SJSA1 (cell line): ENCODE measurements around the gene C1GALT1C1L. TPM values are rescaled to one million over a fixed set of nuclear protein-coding genes. Genes with fewer than 3 reads are reported as not detected.

Experiments
- DNase-seq, 2 experiments: peaks; one replicate each; pipeline ENCODE4 v3.0.0-alpha.2; 2015 to 2020; ENCODE audit warnings: low spot score in 2 of 2, low read depth in 1 of 2
- H3K27ac ChIP-seq: fragments of 250-450 bp; sonication (Bioruptor Pico); 2 replicates; pipeline ENCODE4 v1.5.1; 2020; ENCODE audit warnings: mild to moderate bottlenecking, moderate library complexity
- H3K27me3 ChIP-seq: fragments of 250-450 bp; sonication (Bioruptor Pico); replicated peaks from 2 replicates; pipeline ENCODE4 v1.5.1; 2020; ENCODE audit warnings: mild to moderate bottlenecking, moderate library complexity
- H3K36me3 ChIP-seq: fragments of 250-450 bp; sonication (Bioruptor Pico); 2 replicates; pipeline ENCODE4 v1.5.1; 2020; ENCODE audit warnings: mild to moderate bottlenecking
- H3K4me1 ChIP-seq: fragments of 250-450 bp; sonication (Bioruptor Pico); replicated peaks from 2 replicates; pipeline ENCODE4 v1.6.1; 2021; ENCODE audit warnings: mild to moderate bottlenecking
- H3K4me3 ChIP-seq: fragments of 250-450 bp; sonication (Bioruptor Pico); 2 replicates; pipeline ENCODE4 v1.5.1; 2020; ENCODE audit warnings: mild to moderate bottlenecking
- H3K9me3 ChIP-seq: fragments of 250-450 bp; sonication (Bioruptor Pico); replicated peaks from 2 replicates; pipeline ENCODE4 v1.5.1; 2020; ENCODE audit warnings: mild to moderate bottlenecking
- total RNA-seq: library from RNA; depleted of rRNA; stranded (reverse); fragments of >200 nt; shearing (Covaris generic); gene quantifications from 2 replicates; pipeline ENCODE4 v1.2.3, GENCODE V29; 2014; rRNA removed

The C1GALT1C1L gene
- total RNA-seq, result 0.75 and 1.1 TPM in 2 replicates

DNA sequence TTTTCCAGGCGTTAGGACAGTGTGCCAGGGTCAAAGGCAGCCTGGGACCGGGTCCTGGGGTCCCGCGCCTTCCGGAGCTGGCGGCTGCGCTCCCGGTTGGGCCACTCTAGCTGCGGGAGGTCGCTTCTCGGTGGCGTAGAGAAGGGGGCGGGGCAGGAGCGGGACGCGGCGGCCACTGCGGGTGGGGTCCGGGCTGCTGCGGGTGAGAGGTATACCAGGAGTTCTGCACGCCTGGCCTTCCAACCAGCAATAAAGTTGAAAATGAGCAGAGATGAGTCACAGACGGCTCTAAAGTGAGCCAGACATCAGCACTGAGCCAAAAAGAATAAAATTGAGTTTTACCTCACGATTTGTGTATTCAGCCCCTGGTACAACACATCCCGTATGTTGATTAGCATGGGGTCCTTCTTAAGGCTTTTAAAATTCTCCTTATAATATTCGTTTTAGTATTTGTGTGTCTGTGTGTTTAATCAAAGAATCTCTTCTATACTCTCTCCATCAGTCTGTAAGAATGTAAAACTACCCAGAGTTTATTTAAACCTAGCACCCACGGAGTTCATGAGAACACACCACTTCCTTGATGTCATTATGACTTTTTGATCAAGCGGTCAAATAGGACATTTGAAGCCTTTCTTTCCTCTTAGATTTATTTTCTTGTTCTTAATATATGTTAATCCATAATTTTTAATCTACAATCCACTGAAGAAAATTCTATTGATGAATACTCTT is at the start of gene C1GALT1C1L:
Gene C1GALT1C1L, minus strand, starts transcription at position 108 of the 729 bp plus-strand sequence. Its CDS starts 107 bp downstream, at position 1.
- Histone ChIP-seq H3K27me3 (no peaks in the 10 kb centered on the region), H3K4me3 (peak within 1 kb of the TSS; percentile 37), H3K4me1 (peaks cover 5% of the 10 kb centered on the region; the same call in 1 of the 2 replicates), H3K36me3 (no peaks in the 10 kb centered on the region), H3K27ac (no peak within 1 kb of the TSS), H3K9me3 (no peaks in the 10 kb centered on the region)
- DNase-seq, result peak; percentile 31 to 62

DNA sequence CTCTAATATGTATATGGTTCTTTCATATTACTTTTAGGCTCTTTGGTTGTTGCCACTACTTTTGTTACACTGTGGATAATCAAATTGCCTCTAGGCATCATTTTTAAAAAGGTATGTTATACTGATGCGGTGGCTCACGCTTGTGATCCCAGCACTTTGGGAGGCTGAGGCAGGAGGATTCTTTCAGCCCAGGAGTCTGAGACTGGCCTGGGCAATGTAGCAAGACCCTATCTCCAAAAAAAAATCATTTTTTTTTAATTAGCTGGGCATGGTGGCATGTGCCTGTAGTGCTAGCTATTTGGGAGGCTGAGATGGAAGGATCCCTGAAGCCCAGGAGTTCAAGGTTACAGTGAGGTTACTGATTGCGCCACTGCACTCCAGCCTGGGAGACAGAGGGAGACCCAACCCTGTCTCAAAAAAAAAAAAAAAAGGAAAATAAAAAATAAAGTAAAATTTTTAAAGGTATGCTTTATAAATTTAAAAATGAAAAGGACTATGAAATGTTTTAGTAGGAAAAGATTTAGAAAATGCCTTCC is 49.5 kb upstream of the C1GALT1C1L start:
- 0 out of 2 replicates have a peak, but pooled peaks cover 5% of the 10 kb centered on the region for H3K4me1 ChIP-seq
- no peak overlapping the region for H3K4me3 ChIP-seq
- peaks cover 5% of the 10 kb centered on the region for H3K36me3 ChIP-seq
- no peaks in the 10 kb centered on the region for H3K27me3 ChIP-seq
- no peaks in the 10 kb centered on the region for H3K9me3 ChIP-seq
- H3K27ac ChIP-seq, result no peak overlapping the region
- no peak for DNase-seq

DNA sequence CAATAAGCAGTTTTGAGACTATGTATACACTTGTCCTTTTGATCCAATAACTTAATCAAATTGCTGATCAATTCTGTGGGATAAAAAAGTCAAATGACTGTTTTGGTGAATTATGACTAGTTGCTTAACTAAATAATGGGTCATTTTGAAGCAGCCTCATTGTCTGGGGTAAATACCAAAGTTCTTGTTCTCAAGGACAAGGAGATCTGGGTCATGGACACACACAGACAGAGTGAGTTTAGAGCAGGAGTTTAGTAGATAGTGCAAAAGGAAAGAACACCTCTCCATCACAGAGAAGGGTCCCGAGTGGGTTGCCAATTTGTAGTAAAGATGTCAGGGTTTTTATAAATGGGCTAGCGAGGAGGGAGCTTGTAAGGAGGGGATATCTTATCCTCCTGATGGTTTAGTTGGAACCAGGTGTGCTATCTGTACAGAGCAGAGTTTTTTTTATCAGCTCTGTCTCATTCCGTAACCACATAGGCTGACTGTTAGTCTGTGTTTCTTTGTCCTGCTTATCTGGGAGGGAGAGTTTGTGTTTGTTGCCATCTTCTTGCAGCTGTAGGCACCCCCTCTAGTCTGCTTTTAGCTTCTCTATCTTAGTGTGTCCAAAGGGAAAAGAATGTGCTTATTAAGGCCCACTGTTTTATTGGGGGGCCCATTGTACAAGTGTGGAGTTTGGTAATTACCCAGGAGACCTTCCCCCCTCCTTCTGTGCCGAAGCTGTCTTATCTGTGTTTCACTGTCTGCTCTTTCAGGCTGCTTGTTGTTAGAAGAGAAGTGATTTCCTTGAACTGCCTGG is 48.7 kb upstream of the C1GALT1C1L start:
- Histone ChIP-seq H3K27me3 (no peaks in the 10 kb centered on the region), H3K4me1 (0 out of 2 replicates have a peak, but pooled peaks cover 5% of the 10 kb centered on the region), H3K4me3 (no peak overlapping the region), H3K36me3 (peaks cover 5% of the 10 kb centered on the region), H3K27ac (no peak overlapping the region), H3K9me3 (no peaks in the 10 kb centered on the region)
- DNase-seq, result no peak

DNA sequence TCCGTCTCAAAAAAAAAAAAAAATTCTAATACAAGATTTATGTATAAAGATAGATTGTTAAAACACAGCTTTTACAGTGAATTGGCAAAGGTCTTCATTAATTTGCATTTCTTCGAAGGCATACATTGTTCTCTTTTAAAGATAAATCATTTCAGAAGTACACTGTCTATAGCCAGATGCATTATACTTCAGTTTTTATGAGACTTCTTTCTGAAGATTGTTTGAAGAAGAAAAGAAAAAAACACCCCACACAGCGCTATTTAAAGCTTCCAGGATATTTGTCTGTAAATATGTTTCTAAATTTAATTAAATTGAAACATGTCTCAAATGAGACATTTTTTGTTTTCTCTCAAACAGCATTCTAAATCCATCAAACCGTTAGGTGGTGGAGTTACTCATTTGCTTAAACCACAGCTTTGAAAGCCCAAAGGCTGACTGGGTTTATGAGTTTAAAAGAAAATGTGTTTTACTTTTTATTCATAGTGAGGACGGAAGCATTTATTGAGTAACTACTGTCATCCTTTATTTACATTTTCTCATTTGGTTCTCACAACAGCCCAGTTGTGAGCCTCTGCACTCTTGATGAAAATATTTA is 42.4 kb upstream of the C1GALT1C1L start:
- Histone ChIP-seq H3K36me3 (no peaks in the 10 kb centered on the region; the same call in 1 of the 2 replicates), H3K4me3 (no peak overlapping the region), H3K4me1 (no peaks in the 10 kb centered on the region), H3K27ac (no peak overlapping the region), H3K27me3 (no peaks in the 10 kb centered on the region), H3K9me3 (no peaks in the 10 kb centered on the region)
- DNase-seq, result no peak

DNA sequence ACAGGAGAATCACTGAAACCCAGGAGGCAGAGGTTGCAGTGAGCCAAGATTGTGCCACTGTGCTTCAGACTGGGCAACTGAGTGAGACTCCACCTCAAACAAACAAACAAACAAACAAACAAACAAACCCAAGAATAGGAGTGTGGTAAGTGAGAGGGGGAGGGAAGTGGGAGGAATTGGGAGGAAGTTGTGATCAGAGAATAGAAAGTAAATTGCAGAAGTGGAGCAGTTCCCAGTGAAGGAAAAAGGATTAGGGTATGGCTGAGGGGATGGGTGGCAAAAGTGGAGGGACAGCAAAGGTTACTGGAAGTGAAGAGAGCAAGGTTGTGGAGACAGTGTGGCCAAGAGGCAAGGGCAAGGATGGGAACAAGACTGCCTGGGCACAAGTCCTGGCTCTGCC is 41.1 kb upstream of the C1GALT1C1L start:
- no peak overlapping the region for H3K27ac ChIP-seq
- no peak for DNase-seq
- no peak overlapping the region for H3K4me3 ChIP-seq
- H3K36me3 ChIP-seq, result no peaks in the 10 kb centered on the region; the same call in 1 of the 2 replicates
- H3K4me1 ChIP-seq, result no peaks in the 10 kb centered on the region
- no peaks in the 10 kb centered on the region for H3K9me3 ChIP-seq
- H3K27me3 ChIP-seq, result no peaks in the 10 kb centered on the region

DNA sequence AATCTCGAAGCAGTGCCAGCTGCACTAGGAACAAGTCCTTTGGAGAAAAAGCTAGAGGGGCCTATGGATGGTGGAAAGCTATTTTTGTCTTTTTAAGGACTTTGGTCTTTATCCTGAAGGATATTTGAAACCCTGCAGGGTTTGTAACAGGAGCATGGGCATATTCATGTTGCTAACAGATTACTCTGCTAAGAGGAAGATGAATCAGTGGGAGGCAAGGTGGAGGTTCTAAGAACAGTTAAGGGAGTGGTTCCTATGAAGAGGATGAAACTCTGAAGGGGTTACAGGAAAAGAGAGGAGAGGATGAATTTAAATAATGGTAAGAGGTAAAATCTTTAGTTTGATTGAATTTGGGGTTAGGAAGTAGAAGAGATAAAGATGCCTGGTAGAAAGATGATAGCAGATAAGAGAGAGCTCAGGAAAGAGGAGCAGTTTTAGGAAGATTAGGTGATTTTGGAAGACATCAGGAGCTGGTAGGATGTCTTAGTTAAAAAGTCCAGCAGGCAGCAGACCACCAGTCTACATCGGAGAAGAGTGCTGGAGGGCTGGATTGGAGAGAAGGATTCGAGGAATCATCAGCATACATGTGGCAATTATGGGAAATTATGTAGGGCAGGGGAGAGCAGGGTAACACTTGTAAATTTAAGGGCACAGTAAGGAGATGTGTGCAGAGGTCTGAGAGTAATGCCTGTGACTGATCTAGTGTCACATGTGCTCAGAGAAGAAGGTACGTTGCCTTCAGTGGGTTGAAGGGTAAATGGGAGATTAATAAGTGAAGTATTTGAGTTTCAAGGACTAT is 39.3 kb upstream of the C1GALT1C1L start:
- Histone ChIP-seq H3K9me3 (no peaks in the 10 kb centered on the region), H3K4me3 (no peak overlapping the region), H3K36me3 (no peaks in the 10 kb centered on the region), H3K27ac (no peak overlapping the region), H3K27me3 (no peaks in the 10 kb centered on the region), H3K4me1 (no peaks in the 10 kb centered on the region)
- no peak for DNase-seq

DNA sequence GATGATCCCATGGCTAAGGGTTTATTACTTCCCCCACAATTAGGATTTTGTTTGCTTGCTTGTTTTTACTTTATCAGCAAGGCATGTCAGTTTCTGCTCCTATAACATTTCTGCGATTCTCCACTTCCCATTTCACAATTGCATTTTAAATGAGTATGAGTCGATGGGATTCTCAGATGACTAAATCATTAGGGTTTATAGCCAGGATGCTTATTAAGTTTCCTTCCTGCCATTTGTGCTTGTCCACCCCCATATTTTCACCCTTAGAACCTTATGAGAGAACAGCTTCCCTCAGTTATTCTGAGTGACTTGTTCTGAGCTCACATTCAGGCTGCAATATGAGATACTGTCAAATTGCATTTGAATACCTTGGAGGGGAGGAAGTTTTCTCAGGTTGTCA is 37.9 kb upstream of the C1GALT1C1L start:
- Histone ChIP-seq H3K27ac (no peak overlapping the region), H3K4me1 (no peaks in the 10 kb centered on the region), H3K36me3 (no peaks in the 10 kb centered on the region), H3K4me3 (no peak overlapping the region), H3K9me3 (no peaks in the 10 kb centered on the region), H3K27me3 (no peaks in the 10 kb centered on the region)
- DNase-seq, result no peak

DNA sequence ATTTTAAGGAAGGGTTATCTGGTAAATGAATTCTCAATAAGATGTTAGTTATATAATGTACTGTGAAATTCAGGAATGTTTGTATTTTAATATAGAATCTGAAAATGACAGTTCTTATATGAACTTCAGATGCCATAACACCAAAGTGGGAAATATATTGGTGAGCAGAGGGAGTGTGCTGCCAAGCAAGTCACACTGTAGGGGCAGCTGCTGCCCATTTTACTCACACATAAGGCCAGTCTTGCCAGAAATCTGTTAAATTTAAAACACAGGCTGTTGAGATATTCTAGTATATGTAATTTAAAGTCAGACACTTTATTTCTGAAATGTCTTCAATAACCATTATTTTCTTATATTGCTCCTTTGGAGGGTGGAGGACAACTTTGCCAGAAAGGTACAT is 34.6 kb upstream of the C1GALT1C1L start:
- Histone ChIP-seq H3K4me1 (peaks cover 7% of the 10 kb centered on the region), H3K4me3 (no peak overlapping the region), H3K9me3 (no peaks in the 10 kb centered on the region), H3K27ac (no peak overlapping the region), H3K36me3 (no peaks in the 10 kb centered on the region), H3K27me3 (no peaks in the 10 kb centered on the region)
- DNase-seq, result no peak

DNA sequence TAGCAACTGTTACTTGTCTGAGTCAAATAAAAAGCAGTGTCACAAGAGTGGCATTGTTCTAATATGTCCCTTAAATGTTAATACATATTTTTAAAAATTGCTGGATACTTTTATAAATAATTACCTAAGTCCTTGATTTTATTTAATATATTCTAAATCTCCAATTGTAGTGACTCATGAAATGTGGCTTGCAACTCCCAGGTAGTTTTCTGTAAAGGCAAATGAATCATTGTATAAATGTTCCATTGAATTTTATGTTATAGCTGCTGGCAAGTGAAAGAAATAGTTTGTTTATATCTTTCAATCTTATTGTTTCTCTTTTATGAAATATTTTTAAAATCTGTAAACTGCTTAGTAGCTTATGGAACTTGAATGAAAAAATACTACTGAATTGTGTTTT is 32.7 kb upstream of the C1GALT1C1L start:
- DNase-seq, result no peak
- H3K4me1 ChIP-seq, result peaks cover 7% of the 10 kb centered on the region
- H3K4me3 ChIP-seq, result no peak overlapping the region
- 0 out of 2 replicates have a peak, but pooled peaks cover 2% of the 10 kb centered on the region for H3K36me3 ChIP-seq
- H3K27ac ChIP-seq, result no peak overlapping the region
- no peaks in the 10 kb centered on the region for H3K27me3 ChIP-seq
- no peaks in the 10 kb centered on the region for H3K9me3 ChIP-seq

DNA sequence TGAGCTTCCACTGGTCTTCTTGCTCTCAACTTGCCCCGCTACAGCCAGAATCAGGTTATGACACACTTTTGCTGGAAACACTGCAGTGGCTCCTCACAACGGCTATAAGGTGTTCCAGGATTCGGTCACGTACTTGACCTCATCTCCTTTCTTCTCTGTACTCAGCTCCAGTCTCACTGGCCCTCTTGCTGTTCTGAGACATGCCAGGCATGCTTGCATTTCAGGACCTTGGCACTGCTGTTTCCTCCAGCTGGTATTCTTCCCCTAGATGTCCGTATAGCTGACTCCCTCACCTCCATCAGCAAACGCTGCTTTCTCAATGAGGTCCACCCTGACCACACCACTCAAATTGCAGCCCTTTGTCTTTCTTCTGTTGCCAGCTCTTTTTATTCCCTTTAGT is 31.9 kb upstream of the C1GALT1C1L start:
- Histone ChIP-seq H3K4me3 (no peak overlapping the region), H3K36me3 (0 out of 2 replicates have a peak, but pooled peaks cover 2% of the 10 kb centered on the region), H3K27ac (no peak overlapping the region), H3K27me3 (no peaks in the 10 kb centered on the region), H3K4me1 (peaks cover 7% of the 10 kb centered on the region), H3K9me3 (no peaks in the 10 kb centered on the region)
- no peak for DNase-seq

DNA sequence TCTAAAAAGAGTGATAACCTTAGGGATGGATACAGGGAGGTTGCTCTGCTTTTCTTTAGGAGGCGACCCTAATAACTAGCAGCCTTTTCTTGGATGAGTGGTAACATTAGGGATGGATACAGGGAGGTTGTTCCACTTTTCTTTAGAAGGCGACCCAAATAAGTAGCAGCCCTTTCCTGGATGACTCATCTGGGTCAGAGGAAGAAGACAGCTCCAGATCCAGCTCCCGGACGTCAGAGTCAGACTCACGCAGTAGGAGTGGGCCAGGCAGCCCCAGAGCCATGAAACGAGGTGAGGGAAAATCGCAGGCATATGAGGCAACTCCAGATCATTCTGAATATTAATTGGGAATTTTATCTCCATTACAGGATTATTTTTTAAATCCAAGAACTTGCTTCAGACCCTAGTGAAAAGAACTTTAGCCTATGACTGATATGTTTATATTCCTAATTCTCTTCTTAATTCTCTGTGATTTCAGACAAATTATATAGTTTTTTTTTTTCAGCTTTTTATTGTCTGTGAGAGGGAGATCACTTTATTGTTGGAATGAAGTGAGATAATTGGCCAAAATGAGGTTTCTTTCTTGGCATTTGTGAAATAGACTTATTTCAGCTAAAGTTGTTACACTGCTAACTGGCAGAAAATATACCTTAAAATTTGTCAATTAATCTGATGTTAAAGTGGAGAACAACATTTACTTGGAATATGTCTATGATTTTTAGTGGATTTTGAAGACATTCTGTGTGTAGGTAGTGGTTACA is 31.2 kb upstream of the C1GALT1C1L start:
- H3K9me3 ChIP-seq, result no peaks in the 10 kb centered on the region
- no peaks in the 10 kb centered on the region for H3K27me3 ChIP-seq
- no peak overlapping the region for H3K4me3 ChIP-seq
- H3K4me1 ChIP-seq, result peaks cover 7% of the 10 kb centered on the region
- no peak for DNase-seq
- 0 out of 2 replicates have a peak, but pooled peaks cover 2% of the 10 kb centered on the region for H3K36me3 ChIP-seq
- no peak overlapping the region for H3K27ac ChIP-seq

DNA sequence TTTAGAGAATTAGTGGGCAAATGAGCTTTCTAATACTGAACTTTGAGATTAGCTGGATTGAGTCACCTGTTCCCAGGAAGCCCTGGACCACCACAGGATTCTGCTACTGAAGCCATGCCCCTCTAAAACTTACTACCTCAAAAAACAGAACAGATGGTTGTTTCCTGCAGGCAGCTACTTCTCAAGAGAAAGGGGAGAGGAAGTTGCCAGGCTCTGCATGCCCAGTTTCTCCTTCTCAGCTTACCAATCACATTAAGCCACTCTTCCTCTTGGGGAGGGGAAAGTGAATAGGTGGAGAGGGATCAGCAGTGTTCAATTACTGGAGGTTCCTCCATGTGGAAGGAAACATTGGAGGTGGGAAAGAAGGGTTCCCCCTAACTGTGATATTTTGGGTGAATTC is 24.9 kb upstream of the C1GALT1C1L start:
- DNase-seq, result no peak
- 0 out of 2 replicates have a peak, but pooled peaks cover 2% of the 10 kb centered on the region for H3K36me3 ChIP-seq

More for the DNA sequence above, 24.9 kb upstream of the C1GALT1C1L start:
- Histone ChIP-seq H3K27me3 (no peaks in the 10 kb centered on the region), H3K4me3 (no peak overlapping the region), H3K27ac (no peak overlapping the region), H3K4me1 (no peaks in the 10 kb centered on the region), H3K9me3 (no peaks in the 10 kb centered on the region)
